ENCODE measurements around the gene RASSF10.

The RASSF10 gene

DNA sequence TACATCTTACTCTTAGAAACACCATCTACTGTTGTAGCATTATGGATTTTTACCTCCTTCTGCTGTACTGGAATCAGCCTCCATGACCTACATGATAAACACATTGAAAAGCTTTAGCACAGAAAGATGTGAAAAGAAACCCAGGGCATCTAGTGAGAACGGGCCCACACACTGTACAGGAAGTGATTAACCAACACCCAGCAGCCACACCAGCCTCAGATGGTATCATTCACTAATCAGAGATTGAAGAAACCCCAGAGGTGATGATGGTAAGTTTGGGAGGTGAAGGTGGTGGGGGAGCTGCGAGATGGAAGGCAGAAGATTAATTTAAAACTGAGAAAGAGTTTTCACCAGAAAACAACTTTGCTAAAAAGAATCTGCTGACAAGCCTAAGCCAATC lies 46.1 kb downstream of the RASSF10 start:
- no peaks in the 10 kb centered on the region for H3K4me1 ChIP-seq (ENCODE audit: insufficient read depth, low read length)
- no peak overlapping the region for H3K4me3 ChIP-seq (ENCODE audit: low read length)
- WGBS: 91% methylated on average over 2 of the region's 2 CpGs
- H3K9ac ChIP-seq (ENCODE audit: low read depth, low read length): no peak overlapping the region
- H3K27ac ChIP-seq (ENCODE audit: low read depth, low read length): no peak overlapping the region
- H3K27me3 ChIP-seq (ENCODE audit: insufficient read depth, low read length): no peaks in the 10 kb centered on the region
- H3K9me3 ChIP-seq (ENCODE audit: insufficient read depth, low read depth, low read length): peaks cover under 1% of the 10 kb centered on the region; the same call in 1 of the 2 replicates
- no peaks in the 10 kb centered on the region for H3K36me3 ChIP-seq (ENCODE audit: insufficient read depth, low read length)

DNA sequence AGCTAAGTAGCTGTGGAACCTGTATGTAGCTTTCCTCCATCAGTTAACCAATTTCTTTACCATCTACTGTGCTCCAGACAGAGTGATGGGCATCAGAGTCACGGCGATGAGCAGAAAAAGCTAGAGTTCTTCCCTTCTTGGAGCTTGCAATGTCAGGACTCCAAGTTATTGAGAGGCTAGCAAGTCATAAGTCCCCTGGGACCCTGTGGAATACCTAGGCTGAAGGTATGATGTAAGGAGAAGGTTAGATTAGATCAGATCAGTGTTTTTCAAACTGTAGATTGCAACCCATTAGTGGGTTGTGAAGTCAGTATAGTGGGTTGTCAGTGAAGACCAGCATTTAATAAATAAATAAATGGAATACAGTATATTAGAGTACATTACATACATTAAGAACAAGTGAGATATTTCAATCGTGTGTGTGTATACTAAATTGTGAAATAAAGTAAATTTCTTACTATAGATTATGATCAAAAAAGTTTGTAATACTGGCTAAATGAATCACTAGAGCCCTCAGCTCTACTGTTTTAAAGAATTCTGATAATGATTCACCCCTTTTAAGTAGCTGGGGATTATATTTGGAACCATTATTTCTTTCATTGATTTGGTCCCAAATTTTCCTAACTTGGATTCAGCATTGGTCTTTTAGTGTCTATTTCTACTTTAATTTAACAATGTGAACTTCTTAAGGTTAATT lies 52.3 kb downstream of the RASSF10 start:
- Histone ChIP-seq H3K36me3 (ENCODE audit: insufficient read depth, low read length) (no peaks in the 10 kb centered on the region), H3K4me1 (ENCODE audit: insufficient read depth, low read length) (no peaks in the 10 kb centered on the region; the same call in 1 of the 2 replicates), H3K27ac (ENCODE audit: low read depth, low read length) (no peak overlapping the region), H3K9me3 (ENCODE audit: insufficient read depth, low read depth, low read length) (no peaks in the 10 kb centered on the region), H3K27me3 (ENCODE audit: insufficient read depth, low read length) (no peaks in the 10 kb centered on the region), H3K9ac (ENCODE audit: low read depth, low read length) (no peak overlapping the region), H3K4me3 (ENCODE audit: low read length) (no peak overlapping the region)
- WGBS: 96% methylated on average over 2 of the region's 3 CpGs
